Effector memory CD8-positive, alpha-beta T cell (primary cell): Measurements from ENCODE around the gene SPOCK1.
"Not testable (repeated sequence)": the region's sequence is repeated elsewhere in the genome, so short reads cannot be mapped to it uniquely, and the experiment has no call there.

Source experiments
- ATAC-seq: fragments of 150-1000 bp; cut with Tn5 transposase; replicated peaks from 2 replicates; pipeline ENCODE4 v1.10.0; 2021; ENCODE audit warnings: mild to moderate bottlenecking, moderate library complexity
- DNase-seq, 3 experiments: peaks; one replicate each; pipeline ENCODE4 v3.0.0; 2021
- H3K27ac Mint-ChIP-seq, 2 donors: one replicate each; pipeline ENCODE4 v1.8.0; 2022; ENCODE audit warnings: mild to moderate bottlenecking in 2 of 2, mixed read lengths in 2 of 2, moderate library complexity in 2 of 2
- H3K27me3 Mint-ChIP-seq, 2 donors: one replicate each; pipeline ENCODE4 v1.8.0; 2022; ENCODE audit warnings: mixed read lengths in 2 of 2
- H3K36me3 Mint-ChIP-seq: one replicate; pipeline ENCODE4 v1.8.0; 2022; ENCODE audit warnings: mild to moderate bottlenecking, moderate library complexity, mixed read lengths; ENCODE audit not compliant: insufficient read depth
- H3K4me1 Mint-ChIP-seq, 2 donors: one replicate each; pipeline ENCODE4 v1.8.0; 2022; ENCODE audit warnings: low read depth in 2 of 2, mixed read lengths in 2 of 2
- H3K4me3 Mint-ChIP-seq, 2 donors: one replicate each; pipeline ENCODE4 v1.8.0; 2022; ENCODE audit warnings: mild to moderate bottlenecking in 2 of 2, mixed read lengths in 2 of 2, moderate library complexity in 2 of 2
- H3K9me3 Mint-ChIP-seq, 2 donors: one replicate each; pipeline ENCODE4 v1.8.0; 2022; ENCODE audit warnings: mixed read lengths in 2 of 2

SPOCK1 gene

DNA sequence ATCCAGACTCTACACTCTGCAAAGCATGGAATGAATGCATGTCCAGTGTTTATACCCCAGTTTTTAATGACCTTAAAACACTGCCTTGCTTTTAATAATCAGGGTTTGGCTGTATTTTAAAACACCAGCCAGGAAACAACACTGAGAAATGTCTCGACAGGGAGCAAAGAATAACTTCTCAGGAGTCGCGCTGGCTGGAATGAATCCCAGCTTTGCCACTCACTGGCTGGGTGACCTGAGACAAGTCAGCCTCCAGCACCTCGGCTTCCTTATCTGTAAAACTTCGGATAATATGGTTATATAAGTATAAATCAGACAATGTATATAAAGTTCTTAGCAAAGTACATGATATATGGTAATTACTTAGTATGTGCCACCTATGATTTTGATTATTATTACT is 505.0 kb downstream of the SPOCK1 start:
- no peak overlapping the region for H3K27ac Mint-ChIP-seq
- no peaks in the 10 kb centered on the region for H3K36me3 Mint-ChIP-seq
- DNase-seq (no peak), ATAC-seq (no peak)
- H3K27me3 Mint-ChIP-seq, result no peaks in the 10 kb centered on the region
- H3K9me3 Mint-ChIP-seq, result no peaks in the 10 kb centered on the region
- H3K4me3 Mint-ChIP-seq, result no peak overlapping the region
- no peaks in the 10 kb centered on the region for H3K4me1 Mint-ChIP-seq

DNA sequence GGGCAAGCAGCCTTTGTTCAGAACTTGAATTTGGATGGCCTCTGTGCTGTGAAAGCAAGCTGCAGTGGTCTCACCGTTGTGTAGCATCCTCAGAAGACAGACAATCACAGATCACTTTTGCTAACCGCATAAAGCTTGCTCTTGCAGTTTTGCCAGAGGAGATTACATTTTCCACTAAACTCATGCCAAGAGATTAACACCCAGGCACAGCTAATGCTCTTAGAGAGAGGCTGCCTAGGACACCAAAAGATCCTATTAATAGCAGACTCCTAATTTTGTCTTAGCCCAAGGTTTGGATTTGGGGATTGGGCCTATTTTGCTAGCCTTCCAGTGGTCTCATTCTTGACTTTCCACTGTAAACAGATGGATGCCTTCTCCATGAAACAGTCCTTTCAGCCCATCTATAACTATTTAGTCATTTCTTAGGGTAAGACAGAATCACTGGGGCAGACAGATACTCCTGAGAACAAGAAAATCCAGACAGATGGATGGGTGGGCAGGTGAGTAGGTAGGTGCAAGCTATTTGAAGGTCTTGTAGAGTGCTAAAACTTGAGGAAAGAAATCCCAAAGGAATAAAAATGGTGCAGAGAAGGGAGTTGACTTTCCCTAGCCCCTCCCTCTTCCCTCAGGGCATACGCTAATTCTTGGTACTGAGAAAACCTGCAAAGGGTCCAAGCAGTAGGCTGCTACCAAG is 506.2 kb downstream of the SPOCK1 start:
- no peak for ATAC-seq
- no peak for DNase-seq
- Mint-ChIP-seq H3K27ac (no peak overlapping the region), H3K4me3 (no peak overlapping the region), H3K4me1 (no peaks in the 10 kb centered on the region), H3K9me3 (no peaks in the 10 kb centered on the region), H3K27me3 (no peaks in the 10 kb centered on the region), H3K36me3 (no peaks in the 10 kb centered on the region)

DNA sequence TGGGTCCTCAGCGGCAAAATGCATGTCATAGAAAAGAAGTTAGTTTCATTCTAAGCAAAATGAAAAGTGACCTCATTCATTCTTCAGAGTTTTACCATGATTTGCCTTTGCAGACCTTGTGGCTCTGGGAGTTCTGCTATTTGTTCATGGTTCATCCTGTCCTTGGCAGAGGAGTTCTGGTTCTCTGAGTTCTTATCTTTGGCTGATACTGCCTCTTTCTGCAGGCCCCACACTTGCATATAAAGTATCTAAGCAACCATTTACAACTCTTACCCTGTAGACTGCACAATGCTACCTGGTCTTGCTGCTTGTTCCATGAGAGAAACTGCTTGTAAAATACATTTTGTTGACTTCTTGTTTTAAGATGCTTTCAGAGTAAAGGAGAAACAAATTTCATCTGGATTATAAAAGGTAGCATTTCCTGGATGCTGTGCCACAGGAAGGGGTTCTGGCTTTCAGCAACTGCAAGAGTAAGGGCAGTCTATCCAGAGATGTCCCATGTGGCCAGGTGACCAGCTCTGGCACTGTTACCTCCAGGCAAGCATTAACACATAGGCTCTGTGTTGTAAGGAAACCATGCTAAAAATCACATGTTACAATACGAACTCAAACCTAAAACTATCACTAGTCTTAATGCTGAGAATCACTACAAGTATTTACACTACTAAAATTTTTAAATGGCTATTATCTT is 513.2 kb downstream of the SPOCK1 start:
- no peak overlapping the region for H3K4me3 Mint-ChIP-seq
- no peaks in the 10 kb centered on the region for H3K36me3 Mint-ChIP-seq
- H3K27me3 Mint-ChIP-seq, result no peaks in the 10 kb centered on the region
- no peaks in the 10 kb centered on the region for H3K4me1 Mint-ChIP-seq
- H3K27ac Mint-ChIP-seq, result no peak overlapping the region
- DNase-seq (no peak), ATAC-seq (no peak)
- H3K9me3 Mint-ChIP-seq, result no peaks in the 10 kb centered on the region

DNA sequence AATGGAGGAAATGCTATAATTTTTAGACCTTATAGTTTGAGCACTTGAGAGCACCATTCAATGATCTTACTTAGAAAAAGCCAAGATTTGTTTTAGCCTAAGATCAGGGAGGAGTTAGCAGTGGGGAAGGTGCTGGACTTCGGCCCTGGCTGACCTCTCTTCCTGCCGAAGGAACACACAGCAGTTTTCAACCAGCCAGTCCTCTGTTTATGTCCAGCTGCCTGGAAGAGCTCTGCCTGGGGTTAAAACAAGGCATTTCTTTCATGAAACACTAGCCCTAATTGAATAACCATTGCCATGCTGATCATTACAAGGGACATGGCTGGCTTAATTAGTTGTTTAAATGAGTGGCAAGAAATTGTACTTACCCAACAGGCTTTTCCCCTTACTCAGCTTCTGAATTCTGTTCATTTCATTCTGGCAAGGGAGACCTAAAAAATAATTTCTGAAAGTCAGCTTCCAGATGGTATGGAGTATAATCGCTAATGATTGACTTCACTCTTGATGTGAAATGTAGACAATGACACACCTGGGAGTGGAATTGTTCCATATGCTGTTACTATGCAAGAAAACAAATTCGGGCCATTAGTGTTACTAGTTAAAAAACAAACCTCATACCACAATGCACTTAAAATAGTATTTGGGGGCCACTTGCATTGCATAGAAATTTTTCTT is 514.2 kb downstream of the SPOCK1 start:
- Mint-ChIP-seq H3K4me3 (no peak overlapping the region), H3K36me3 (no peaks in the 10 kb centered on the region), H3K9me3 (peaks cover 1 to 7% of the 10 kb centered on the region in 2 donors), H3K27me3 (no peaks in the 10 kb centered on the region), H3K4me1 (no peaks in the 10 kb centered on the region), H3K27ac (no peak overlapping the region)
- ATAC-seq, result no peak
- no peak for DNase-seq

- DNase-seq (no peak), ATAC-seq (no peak)
- Mint-ChIP-seq H3K9me3 (peaks cover 3 to 7% of the 10 kb centered on the region in 2 donors), H3K27ac (no peak overlapping the region), H3K27me3 (no peaks in the 10 kb centered on the region), H3K4me1 (no peaks in the 10 kb centered on the region), H3K36me3 (no peaks in the 10 kb centered on the region), H3K4me3 (no peak overlapping the region)
These were observed 517.2 kb downstream of the SPOCK1 start for GRCh38 chr5:136981936-136982335.

DNA sequence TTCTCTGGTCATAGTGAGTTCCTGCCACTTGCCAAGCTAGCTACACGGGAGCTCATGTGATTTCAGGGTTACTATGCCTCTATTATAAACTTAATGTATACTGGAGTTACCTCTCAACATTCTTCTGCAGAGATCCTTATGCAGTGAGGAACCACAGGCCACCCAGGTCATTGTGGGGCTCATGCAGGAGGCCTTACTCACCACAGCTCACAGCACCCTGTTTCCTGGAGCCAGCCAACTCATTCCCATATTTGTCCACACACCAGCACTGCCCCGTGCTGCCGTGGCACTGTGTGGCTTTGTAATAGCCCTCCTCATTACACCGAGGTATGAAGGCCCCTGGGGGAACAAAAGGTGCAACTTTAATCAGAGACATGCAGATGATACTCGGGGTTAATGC is 520.0 kb downstream of the SPOCK1 start:
- DNase-seq, result no peak
- H3K4me3 Mint-ChIP-seq, result no peak overlapping the region
- H3K4me1 Mint-ChIP-seq, result no peaks in the 10 kb centered on the region
- H3K27me3 Mint-ChIP-seq, result no peaks in the 10 kb centered on the region
- peaks cover 3 to 7% of the 10 kb centered on the region in 2 donors for H3K9me3 Mint-ChIP-seq
- no peak overlapping the region for H3K27ac Mint-ChIP-seq
- no peak for ATAC-seq
- no peaks in the 10 kb centered on the region for H3K36me3 Mint-ChIP-seq

GRCh38 chr5:136963504-136963903 is 535.6 kb downstream of the SPOCK1 start:
- Mint-ChIP-seq H3K36me3 (no peaks in the 10 kb centered on the region), H3K9me3 (peaks cover 2 to 3% of the 10 kb centered on the region in 2 donors), H3K4me1 (no peaks in the 10 kb centered on the region), H3K27me3 (no peaks in the 10 kb centered on the region), H3K27ac (no peak overlapping the region), H3K4me3 (no peak overlapping the region)
- ATAC-seq, result no peak
- no peak for DNase-seq

GRCh38 chr5:136957428-136957827 is 541.7 kb downstream of the SPOCK1 start:
- H3K4me3 Mint-ChIP-seq, result no peak overlapping the region
- ATAC-seq (no peak), DNase-seq (no peak)
- H3K27ac Mint-ChIP-seq, result no peak overlapping the region
- H3K9me3 Mint-ChIP-seq, result peaks cover 9 to 12% of the 10 kb centered on the region in 2 donors
- no peaks in the 10 kb centered on the region for H3K36me3 Mint-ChIP-seq
- no peaks in the 10 kb centered on the region for H3K27me3 Mint-ChIP-seq
- H3K4me1 Mint-ChIP-seq, result no peaks in the 10 kb centered on the region

DNA sequence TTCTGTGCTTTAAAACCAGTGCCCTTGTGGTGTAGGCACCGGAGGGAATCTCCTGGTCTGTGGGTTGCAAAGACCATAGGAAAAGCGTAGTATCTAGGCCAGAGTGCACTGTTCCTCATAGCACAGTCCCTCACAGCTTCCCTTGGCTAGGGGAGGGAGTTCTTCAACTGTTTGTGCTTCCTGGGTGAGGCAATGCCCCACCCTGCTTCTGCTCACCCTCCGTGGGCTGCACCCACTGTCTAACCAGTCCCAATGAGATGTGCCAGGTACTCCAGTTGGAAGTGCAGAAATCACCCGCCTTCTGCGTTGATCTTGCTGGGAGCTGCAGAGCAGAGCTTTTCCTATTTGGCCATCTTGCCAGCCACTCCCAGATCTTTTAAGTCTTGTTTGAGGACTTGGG is 545.0 kb downstream of the SPOCK1 start:
- H3K36me3 Mint-ChIP-seq, H3K27me3 Mint-ChIP-seq, H3K4me3 Mint-ChIP-seq, ATAC-seq, H3K27ac Mint-ChIP-seq, DNase-seq, H3K4me1 Mint-ChIP-seq: not testable (repeated sequence)
- H3K9me3 Mint-ChIP-seq, result peaks cover 10 to 29% of the 10 kb centered on the region in 2 donors

- not testable (repeated sequence) for H3K27ac Mint-ChIP-seq, DNase-seq, ATAC-seq, H3K27me3 Mint-ChIP-seq, H3K4me3 Mint-ChIP-seq, H3K4me1 Mint-ChIP-seq, H3K36me3 Mint-ChIP-seq
- H3K9me3 Mint-ChIP-seq, result peaks cover 10 to 26% of the 10 kb centered on the region in 2 donors
These were observed 545.6 kb downstream of the SPOCK1 start for GRCh38 chr5:136953346-136954069.

DNA sequence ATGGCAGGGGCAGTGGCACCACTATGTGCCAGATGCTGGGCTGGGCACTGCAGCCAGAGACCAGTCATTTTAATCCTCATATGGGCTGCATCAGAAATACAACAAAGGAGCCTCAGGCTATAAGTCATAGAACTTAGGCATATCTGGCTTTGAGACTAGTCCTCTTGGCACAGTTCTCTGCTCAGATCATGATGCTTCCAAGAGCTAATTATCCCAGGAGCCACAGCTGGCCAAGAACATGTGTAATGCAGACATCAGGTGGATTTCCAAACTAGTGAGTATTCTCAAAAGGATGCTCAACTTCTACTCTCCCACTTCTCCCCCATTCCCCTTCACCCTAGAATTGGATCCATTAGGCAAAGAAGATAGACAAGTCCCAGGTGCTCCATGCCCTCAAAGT is 571.6 kb downstream of the SPOCK1 start:
- DNase-seq (no peak), ATAC-seq (no peak)
- peaks cover 0 to 4% of the 10 kb centered on the region in 2 donors for H3K27me3 Mint-ChIP-seq
- H3K4me1 Mint-ChIP-seq, result no peaks in the 10 kb centered on the region
- H3K9me3 Mint-ChIP-seq, result peaks cover 8 to 29% of the 10 kb centered on the region in 2 donors
- H3K36me3 Mint-ChIP-seq, result no peaks in the 10 kb centered on the region
- H3K27ac Mint-ChIP-seq, result no peak overlapping the region
- no peak overlapping the region for H3K4me3 Mint-ChIP-seq

GRCh38 chr5:136926073-136926472 is 573.1 kb downstream of the SPOCK1 start:
- no peak for ATAC-seq
- Mint-ChIP-seq H3K9me3 (peaks cover 11 to 23% of the 10 kb centered on the region in 2 donors), H3K27ac (no peak overlapping the region), H3K4me1 (no peaks in the 10 kb centered on the region), H3K27me3 (no peaks in the 10 kb centered on the region), H3K36me3 (no peaks in the 10 kb centered on the region), H3K4me3 (no peak overlapping the region)
- no peak for DNase-seq
